HL-60 (cell line): ENCODE measurements around the gene PALM.

ENCODE experiments used
- GABPA ChIP-seq: IDR thresholded peaks from 2 replicates; pipeline ENCODE4 v1.6.1; 2012; ENCODE audit warnings: low read depth
- POLR2AphosphoS5 ChIP-seq: IDR thresholded peaks from 2 replicates; pipeline ENCODE4 v1.6.1; 2012; ENCODE audit warnings: low read depth
- SPI1 ChIP-seq: IDR thresholded peaks from 2 replicates; pipeline ENCODE4 v1.6.1; 2012; ENCODE audit warnings: low read depth, mild to moderate bottlenecking, borderline replicate concordance
- TF ChIP-seq, protein P1 (sequence below): IDR thresholded peaks from one replicate; pipeline ENCODE4 v1.5.1; 2011; ENCODE audit warnings: low read length, control low read depth, inconsistent platforms; ENCODE audit not compliant: insufficient read depth
- TF ChIP-seq, protein P2 (sequence below): IDR thresholded peaks from 2 replicates; pipeline ENCODE4 v1.6.1; 2012; ENCODE audit warnings: low read depth; ENCODE audit not compliant: insufficient replicate concordance

DNA sequence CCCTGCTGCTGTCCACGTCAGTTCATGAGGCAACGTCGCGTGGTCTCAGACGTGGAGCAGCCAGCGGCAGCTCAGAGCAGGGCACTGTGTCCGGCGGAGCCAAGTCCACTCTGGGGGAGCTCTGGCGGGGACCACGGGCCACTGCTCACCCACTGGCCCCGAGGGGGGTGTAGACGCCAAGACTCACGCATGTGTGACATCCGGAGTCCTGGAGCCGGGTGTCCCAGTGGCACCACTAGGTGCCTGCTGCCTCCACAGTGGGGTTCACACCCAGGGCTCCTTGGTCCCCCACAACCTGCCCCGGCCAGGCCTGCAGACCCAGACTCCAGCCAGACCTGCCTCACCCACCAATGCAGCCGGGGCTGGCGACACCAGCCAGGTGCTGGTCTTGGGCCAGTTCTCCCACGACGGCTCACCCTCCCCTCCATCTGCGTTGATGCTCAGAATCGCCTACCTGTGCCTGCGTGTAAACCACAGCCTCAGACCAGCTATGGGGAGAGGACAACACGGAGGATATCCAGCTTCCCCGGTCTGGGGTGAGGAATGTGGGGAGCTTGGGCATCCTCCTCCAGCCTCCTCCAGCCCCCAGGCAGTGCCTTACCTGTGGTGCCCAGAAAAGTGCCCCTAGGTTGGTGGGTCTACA, 25.9 kb upstream of the PALM start:
- no peak for TF ChIP-seq POLR2AphosphoS5
- TF ChIP-seq, protein P1, sequence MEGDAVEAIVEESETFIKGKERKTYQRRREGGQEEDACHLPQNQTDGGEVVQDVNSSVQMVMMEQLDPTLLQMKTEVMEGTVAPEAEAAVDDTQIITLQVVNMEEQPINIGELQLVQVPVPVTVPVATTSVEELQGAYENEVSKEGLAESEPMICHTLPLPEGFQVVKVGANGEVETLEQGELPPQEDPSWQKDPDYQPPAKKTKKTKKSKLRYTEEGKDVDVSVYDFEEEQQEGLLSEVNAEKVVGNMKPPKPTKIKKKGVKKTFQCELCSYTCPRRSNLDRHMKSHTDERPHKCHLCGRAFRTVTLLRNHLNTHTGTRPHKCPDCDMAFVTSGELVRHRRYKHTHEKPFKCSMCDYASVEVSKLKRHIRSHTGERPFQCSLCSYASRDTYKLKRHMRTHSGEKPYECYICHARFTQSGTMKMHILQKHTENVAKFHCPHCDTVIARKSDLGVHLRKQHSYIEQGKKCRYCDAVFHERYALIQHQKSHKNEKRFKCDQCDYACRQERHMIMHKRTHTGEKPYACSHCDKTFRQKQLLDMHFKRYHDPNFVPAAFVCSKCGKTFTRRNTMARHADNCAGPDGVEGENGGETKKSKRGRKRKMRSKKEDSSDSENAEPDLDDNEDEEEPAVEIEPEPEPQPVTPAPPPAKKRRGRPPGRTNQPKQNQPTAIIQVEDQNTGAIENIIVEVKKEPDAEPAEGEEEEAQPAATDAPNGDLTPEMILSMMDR, result no peak
- TF ChIP-seq, protein P2, sequence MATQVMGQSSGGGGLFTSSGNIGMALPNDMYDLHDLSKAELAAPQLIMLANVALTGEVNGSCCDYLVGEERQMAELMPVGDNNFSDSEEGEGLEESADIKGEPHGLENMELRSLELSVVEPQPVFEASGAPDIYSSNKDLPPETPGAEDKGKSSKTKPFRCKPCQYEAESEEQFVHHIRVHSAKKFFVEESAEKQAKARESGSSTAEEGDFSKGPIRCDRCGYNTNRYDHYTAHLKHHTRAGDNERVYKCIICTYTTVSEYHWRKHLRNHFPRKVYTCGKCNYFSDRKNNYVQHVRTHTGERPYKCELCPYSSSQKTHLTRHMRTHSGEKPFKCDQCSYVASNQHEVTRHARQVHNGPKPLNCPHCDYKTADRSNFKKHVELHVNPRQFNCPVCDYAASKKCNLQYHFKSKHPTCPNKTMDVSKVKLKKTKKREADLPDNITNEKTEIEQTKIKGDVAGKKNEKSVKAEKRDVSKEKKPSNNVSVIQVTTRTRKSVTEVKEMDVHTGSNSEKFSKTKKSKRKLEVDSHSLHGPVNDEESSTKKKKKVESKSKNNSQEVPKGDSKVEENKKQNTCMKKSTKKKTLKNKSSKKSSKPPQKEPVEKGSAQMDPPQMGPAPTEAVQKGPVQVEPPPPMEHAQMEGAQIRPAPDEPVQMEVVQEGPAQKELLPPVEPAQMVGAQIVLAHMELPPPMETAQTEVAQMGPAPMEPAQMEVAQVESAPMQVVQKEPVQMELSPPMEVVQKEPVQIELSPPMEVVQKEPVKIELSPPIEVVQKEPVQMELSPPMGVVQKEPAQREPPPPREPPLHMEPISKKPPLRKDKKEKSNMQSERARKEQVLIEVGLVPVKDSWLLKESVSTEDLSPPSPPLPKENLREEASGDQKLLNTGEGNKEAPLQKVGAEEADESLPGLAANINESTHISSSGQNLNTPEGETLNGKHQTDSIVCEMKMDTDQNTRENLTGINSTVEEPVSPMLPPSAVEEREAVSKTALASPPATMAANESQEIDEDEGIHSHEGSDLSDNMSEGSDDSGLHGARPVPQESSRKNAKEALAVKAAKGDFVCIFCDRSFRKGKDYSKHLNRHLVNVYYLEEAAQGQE, result no peak
- TF ChIP-seq SPI1, result no peak
- TF ChIP-seq GABPA, result no peak
